ENCODE measurements around the gene KDM5B.

KDM5B gene

DNA sequence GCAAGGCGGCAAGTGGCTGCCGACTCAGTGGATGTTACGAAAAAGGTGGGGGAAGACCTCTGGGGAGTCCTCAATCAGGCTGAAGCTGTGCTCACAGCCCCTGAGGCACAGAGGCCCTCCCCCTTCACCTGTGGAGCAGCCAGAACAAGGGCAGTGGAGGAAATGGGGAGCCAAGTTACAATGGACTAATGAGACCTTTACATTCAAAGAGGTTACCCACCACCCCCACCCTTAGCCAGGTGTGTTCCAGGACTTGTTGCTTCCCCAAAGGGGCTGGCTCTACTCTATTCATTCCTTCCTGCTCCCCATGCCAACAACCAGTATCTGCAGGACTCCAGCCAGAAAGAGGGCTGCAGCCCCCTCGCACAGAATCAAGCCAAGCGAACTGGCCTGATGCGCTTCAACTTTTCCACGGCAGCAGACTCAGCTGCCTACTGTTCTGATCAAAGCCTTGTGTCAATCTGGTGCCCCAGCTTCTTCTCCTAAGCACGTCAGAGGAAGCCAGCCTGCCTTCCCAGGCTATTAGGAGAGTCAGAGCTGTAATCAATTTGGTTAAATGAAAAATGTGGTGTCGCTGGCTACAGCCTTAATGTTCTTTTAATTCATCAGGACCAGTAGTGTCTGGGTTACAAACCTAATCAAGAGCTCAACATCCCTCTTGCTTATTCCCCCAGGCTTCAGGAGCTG lies 96.1 kb downstream of the KDM5B start:
- DNase-seq (ENCODE audit: low read depth in 2 of 2): no peak

- DNase-seq (ENCODE audit: low read depth in 2 of 2): peak in 1 of 2 donors; percentile 4
Measured at GRCh38 chr1:202710070-202711045, 97.9 kb downstream of the KDM5B start, which contains the start of gene SYT2. SYT2 (minus strand) TSS chr1:202710454; CDS start chr1:202605772, 104,682 bp downstream.

GRCh38 chr1:202709276-202710041 lies 98.8 kb downstream of the KDM5B start:
- DNase-seq (ENCODE audit: low read depth in 2 of 2): no peak

DNA sequence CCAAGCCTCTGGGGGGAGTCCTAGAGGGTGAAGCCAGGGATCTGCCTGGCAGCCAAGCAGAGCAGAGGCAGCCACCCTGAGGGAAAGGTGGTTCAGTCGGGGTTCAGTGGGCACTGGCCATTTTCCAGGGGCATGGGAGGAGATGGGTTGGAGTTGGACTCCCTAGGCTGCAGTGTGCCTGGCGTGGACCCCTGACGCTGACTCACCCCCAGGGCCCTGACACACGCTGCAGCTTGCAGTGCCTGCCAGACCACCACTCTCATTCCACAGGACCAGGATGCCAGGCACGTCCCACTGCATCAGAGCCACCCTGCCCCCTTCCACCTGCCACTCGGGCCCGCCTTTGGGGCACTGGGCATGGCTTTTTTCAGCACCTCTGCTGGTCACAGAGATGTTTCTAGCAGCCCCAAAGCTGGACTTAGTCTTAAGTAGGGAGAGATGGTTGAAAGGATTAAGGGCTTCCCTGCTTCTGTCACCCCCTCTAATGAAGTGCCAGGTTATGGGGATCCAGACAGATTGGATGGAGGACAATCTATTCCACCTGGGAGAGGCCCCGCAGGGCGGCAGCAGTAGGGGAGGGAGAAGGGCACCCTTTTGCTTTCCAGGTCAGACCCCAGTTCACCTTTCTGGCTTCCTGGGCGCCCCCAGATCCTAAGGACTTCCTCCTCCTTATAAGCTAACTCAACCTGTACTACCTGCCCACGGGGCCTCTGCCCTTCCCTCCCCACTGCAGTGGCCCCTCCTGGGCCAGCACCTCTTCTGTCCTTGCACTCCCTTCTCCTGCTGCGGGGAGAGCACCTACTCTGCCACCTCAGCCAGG lies 99.6 kb downstream of the KDM5B start:
- DNase-seq (ENCODE audit: low read depth in 2 of 2): no peak

- no peak for DNase-seq (ENCODE audit: low read depth in 2 of 2)
Measured at GRCh38 chr1:202706851-202707250, 101.4 kb downstream of the KDM5B start.

DNA sequence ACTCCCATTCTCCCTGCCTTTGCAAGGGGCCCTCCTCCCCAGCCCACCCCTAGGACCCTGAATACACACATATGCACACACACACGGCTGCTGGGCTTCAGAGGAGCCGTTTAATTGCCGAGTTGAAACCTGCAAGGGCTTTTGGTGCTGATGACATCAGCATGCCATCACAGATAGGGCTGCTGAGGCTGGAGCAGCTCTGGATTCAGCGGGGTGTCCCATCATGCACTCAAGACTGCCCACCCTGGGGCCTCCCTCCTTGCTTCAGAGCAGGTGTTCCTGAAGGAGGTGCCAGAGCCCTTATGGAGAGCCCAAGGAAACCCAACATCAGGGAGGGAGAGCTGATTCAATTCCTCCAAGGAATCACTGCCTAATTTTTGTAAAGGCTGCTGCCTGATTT lies 103.6 kb downstream of the KDM5B start:
- DNase-seq (ENCODE audit: low read depth in 2 of 2): no peak

- no peak for DNase-seq (ENCODE audit: low read depth in 2 of 2)
Measured at GRCh38 chr1:202703191-202703590, 105.0 kb downstream of the KDM5B start.

- DNase-seq (ENCODE audit: low read depth in 2 of 2): no peak
Measured at GRCh38 chr1:202702088-202702487, 106.1 kb downstream of the KDM5B start.

DNA sequence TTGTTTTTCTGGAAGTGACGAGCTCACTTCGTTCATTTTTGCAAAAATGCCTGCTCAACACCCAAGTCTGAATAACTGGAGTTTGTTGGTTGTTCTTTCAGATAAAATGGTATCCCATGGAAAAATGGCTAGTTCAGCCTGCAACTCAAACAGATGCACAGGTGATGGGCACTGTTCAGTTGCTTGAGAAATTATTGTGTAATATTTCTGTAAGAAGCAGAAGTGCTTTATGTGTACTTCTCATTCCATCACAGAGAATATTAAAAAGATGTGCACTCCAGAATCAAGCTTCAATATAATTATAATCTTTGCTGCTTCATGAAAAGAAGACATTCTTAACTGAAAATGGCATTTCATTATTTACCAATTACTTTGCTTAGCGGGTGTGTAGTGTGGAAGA lies 107.0 kb downstream of the KDM5B start:
- DNase-seq (ENCODE audit: low read depth in 2 of 2): no peak

DNA sequence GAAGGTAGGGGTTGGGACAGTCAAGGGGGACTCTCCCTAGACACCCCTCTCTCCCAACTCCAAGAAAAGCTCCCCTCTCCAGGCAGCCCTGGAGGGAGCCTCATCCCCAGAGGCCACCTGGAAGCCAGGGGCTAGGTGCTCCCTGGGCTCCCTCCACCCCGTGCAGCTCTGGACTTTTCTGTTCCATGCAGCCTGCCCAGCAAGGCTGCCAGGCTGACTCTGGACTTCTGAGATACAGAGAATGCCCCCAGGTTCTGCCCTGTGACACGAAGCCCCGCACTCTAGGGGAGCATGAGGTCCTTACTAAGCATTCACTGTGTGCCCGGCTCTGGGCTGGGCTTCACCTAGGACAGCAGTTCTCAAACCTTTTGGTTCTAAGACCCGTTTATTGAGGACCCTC lies 108.2 kb downstream of the KDM5B start:
- no peak for DNase-seq (ENCODE audit: low read depth in 2 of 2)

DNA sequence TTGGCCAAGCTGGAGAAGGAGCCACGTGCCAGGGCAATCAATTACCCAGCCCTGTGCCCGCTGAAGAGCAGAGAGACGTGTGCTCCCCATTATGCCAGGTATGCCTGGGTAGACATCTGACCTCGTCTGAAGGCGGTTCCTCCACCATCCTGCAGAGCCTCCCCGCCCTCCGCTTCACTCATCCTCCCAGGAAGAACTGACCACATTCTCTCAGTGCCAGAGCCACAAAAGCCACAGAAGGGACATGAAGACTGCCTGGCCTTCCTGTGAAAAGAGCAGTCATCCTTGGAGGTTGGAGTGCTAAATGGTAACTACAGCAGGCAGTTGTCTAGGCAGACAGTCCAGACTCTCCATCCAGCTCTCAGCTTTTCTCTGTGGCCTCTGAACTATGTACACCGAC lies 109.9 kb downstream of the KDM5B start:
- no peak for DNase-seq (ENCODE audit: low read depth in 2 of 2)

DNA sequence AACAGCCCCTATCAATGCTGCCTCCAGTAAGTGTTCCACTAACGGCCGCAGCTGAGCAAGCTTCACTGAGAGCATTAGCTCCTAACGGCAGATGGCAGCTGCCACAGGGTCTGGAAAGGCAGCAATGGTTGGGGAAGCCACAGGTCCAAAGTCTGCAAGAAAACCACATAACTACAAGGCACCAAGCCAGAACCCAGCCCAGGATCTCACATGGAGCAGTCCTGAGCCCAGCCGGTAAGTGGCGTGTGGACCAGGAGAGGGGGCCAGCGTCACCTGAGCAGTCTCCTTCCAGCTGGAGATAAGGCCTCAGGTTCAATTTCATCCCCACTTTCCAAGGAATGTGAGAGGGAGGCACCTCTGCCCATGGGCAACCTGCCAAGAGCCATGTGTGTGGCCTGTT lies 111.2 kb downstream of the KDM5B start:
- no peak for DNase-seq (ENCODE audit: low read depth in 2 of 2)

DNA sequence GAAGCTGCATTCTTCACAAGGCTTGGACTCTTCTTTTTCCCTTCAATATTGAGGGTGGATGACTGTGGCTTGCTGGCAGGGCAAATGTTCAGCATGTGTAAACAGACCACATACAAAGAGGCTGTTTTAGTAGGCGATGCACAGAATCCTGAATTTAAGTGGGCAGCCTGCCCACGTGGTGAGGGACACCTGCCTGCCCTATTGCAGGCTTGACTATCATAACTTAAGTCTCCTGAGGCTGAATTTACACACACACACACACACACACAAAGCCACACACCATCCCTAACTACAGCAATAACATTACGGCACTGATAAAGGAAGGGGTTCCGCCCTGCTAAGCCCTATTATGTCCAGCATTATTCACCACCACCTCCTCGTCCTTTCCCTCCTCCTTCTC lies 113.9 kb downstream of the KDM5B start:
- DNase-seq (ENCODE audit: low read depth in 2 of 2): no peak

DNA sequence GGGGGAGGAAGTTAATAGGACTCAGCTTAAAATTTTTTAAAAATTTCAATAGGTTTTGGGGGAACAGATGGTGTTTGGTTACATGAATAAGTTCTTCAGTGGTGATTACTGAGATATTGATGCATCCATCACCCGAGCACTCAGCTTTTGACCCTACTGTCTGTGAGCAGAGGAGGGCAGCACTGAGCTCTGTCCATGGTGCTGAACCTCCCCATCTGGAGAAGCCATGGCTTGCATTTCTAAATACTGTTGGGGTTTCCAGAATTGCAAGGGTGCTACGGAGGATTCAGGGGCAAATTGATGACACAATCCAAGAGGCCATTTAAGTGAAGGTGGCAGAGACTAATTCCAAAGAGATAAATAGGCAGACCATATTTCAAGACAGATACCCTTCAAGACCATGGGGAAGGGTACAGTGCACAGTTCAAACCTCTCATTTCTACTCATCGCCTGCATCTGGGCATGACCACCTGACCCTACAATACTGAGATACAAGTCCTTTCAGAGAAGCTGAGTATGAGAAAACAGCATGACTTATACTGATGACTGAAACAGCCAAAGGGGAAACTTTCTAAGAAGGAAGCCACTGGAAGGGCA lies 115.2 kb downstream of the KDM5B start:
- DNase-seq (ENCODE audit: low read depth in 2 of 2): peak; percentile 33 to 42

GRCh38 chr1:202691816-202692215 lies 116.4 kb downstream of the KDM5B start:
- no peak for DNase-seq (ENCODE audit: low read depth in 2 of 2)

DNA sequence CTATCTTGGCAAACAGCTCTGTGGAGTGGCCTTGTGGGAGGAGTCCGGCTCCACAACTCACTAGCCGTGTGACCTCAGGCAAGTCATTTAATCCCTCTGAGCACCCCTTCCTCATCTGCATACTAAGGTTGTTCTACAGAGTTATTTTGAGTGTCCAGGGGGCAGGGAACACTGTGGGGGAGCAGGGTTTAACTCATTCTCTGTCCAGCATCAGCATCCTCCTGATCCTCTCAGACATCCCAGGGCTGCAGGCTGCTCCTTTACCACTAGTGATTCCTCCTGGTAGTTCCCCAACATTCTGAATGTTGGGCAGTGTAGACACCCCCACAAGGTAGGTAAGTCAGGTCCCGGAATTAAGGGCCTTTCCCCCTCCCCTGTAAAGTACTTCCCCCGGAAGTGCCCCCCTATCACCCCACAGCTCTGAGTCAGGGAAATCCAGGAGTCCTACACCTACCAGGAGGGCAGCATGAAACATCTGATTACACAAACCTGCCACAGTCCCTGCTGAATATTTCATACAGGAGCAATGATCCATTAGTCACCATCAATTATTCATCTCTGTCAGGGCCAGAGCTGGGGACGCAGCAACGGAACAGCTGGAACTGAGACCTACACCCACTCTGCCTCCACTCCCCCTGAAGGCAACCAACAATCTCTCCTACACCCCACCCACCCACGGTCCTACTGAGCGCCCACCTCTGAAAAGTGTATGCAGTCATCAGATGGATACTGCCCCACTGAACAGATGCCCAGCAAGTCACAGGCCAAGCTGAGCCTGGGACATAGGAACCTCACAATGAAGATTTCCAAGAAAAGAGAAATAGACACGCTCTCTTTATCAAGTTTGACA lies 118.5 kb downstream of the KDM5B start:
- DNase-seq (ENCODE audit: low read depth in 2 of 2): no peak

GRCh38 chr1:202689082-202689481 lies 119.1 kb downstream of the KDM5B start:
- no peak for DNase-seq (ENCODE audit: low read depth in 2 of 2)

DNA sequence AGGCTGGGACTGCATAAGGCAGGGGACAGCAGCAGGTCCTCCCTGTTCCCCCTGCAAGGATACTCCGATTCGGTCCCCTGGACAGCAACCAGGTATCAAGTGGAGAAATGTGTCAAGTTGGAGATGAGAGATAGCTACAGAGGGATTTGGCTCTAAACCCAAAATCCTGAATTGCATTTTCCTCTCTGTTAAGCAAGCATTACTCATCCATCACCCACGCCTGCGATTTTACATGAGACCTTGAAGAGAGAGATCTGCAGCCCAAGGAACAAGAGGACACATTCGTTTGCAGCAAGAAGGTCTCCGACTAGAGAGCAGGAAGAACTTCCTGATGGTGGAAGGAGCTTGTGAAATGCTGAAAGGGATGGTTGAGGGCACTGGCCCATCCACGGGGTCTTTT lies 119.8 kb downstream of the KDM5B start:
- no peak for DNase-seq (ENCODE audit: low read depth in 2 of 2)

GRCh38 chr1:202687798-202688197 lies 120.4 kb downstream of the KDM5B start:
- no peak for DNase-seq (ENCODE audit: low read depth in 2 of 2)

- DNase-seq (ENCODE audit: low read depth in 2 of 2): no peak
Measured at GRCh38 chr1:202687370-202687769, 120.9 kb downstream of the KDM5B start.

Measured in stimulated activated CD8-positive, alpha-beta memory T cell treated with anti-CD3 and anti-CD28 coated beads, Interleukin-2, amount 100 ng/mL, for 48 hours (primary cell).